ENCODE measurements around the gene IL26.

IL26 gene

DNA sequence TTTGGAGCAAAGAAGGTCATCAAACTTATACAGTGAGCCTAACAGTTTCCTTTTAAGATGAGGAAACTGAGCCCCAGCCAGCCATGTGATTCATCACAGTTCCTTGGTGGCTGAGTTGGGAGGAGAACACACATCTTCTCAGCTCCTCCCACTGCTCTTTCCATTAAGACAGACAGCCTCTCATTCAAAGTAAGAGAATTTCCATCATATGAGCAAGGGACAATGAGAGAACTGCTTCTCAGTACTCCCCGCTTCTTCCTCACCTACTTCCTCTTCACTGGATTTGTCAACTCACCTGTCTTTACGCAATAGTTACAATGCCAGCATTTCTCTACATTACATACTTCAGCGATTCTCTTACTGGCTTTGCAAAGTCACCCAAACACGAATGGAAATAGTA, 68.2 kb downstream of the IL26 start:
- TF ChIP-seq ARNT (IDR thresholded peaks at IDR 0.05): no peak
- TF ChIP-seq HDGF (IDR thresholded peaks at IDR 0.05; ENCODE audit: borderline replicate concordance): no peak
- no peak for TF ChIP-seq FOXM1 (IDR thresholded peaks at IDR 0.05; ENCODE audit: borderline replicate concordance)
- TF ChIP-seq FOXA1 (IDR thresholded peaks at IDR 0.05): no peak
- no peak for TF ChIP-seq NFRKB (IDR thresholded peaks at IDR 0.05)
- no peak for TF ChIP-seq FOXK2 (IDR thresholded peaks at IDR 0.05)
- no peak for TF ChIP-seq LEF1 (IDR thresholded peaks at IDR 0.05; ENCODE audit: borderline replicate concordance)
- TF ChIP-seq ELF4 (IDR thresholded peaks at IDR 0.05): no peak
- no peak for TF ChIP-seq BHLHE40 (IDR thresholded peaks at IDR 0.05; ENCODE audit: borderline replicate concordance)
- no peak for TF ChIP-seq TARDBP (IDR thresholded peaks at IDR 0.05)
- no peak for TF ChIP-seq ZNF384 (IDR thresholded peaks at IDR 0.05)
- TF ChIP-seq SP1 (IDR thresholded peaks at IDR 0.05): no peak
- TF ChIP-seq L3MBTL2 (conservative IDR thresholded peaks at IDR 0.05): no peak
- no peak for TF ChIP-seq SUZ12 (IDR thresholded peaks at IDR 0.05)
- TF ChIP-seq CTBP1 (IDR thresholded peaks at IDR 0.05; ENCODE audit: borderline replicate concordance): no peak
- TF ChIP-seq, protein P1, sequence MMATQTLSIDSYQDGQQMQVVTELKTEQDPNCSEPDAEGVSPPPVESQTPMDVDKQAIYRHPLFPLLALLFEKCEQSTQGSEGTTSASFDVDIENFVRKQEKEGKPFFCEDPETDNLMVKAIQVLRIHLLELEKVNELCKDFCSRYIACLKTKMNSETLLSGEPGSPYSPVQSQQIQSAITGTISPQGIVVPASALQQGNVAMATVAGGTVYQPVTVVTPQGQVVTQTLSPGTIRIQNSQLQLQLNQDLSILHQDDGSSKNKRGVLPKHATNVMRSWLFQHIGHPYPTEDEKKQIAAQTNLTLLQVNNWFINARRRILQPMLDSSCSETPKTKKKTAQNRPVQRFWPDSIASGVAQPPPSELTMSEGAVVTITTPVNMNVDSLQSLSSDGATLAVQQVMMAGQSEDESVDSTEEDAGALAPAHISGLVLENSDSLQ (IDR thresholded peaks at IDR 0.05): no peak
- CTCF ChIA-PET: interaction anchor here (0.6 to 1.7 kb wide), 2 partner anchors 117 to 160 kb away, joined by 3 to 6 read pairs; no protein-coding TSS in a partner anchor
- no peak for DNase-seq (ENCODE audit: extremely low spot score)
- POLR2A ChIA-PET: no interaction called here

DNA sequence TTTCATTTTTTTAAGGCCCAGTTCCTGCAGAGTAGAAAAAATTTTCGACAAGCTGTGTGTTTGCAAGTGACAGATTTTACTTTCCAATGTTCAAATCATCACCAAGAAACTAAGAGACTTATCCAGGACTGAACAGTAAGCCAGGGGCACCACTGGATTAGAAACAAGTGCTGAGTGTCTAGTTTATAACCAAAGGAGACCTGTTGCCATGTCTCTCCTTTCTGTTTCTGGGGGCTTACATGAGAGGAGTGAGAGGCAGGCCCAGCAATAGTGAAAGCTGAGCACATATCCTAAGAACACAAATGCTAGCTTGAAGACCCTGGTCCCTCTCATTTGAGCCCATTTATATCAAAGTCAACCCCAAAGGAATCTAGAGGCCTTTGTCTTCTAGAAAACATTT, 69.0 kb downstream of the IL26 start:
- no peak for TF ChIP-seq ELF4 (IDR thresholded peaks at IDR 0.05)
- TF ChIP-seq LEF1 (IDR thresholded peaks at IDR 0.05; ENCODE audit: borderline replicate concordance): no peak
- no peak for TF ChIP-seq TARDBP (IDR thresholded peaks at IDR 0.05)
- TF ChIP-seq FOXA1 (IDR thresholded peaks at IDR 0.05): no peak
- no peak for TF ChIP-seq NFRKB (IDR thresholded peaks at IDR 0.05)
- no peak for TF ChIP-seq FOXK2 (IDR thresholded peaks at IDR 0.05)
- no peak for TF ChIP-seq ZNF384 (IDR thresholded peaks at IDR 0.05)
- no peak for TF ChIP-seq SUZ12 (IDR thresholded peaks at IDR 0.05)
- no peak for TF ChIP-seq SP1 (IDR thresholded peaks at IDR 0.05)
- no peak for TF ChIP-seq FOXM1 (IDR thresholded peaks at IDR 0.05; ENCODE audit: borderline replicate concordance)
- TF ChIP-seq, protein P1 (IDR thresholded peaks at IDR 0.05): no peak
- no peak for TF ChIP-seq CTBP1 (IDR thresholded peaks at IDR 0.05; ENCODE audit: borderline replicate concordance)
- TF ChIP-seq L3MBTL2 (conservative IDR thresholded peaks at IDR 0.05): no peak
- no peak for TF ChIP-seq HDGF (IDR thresholded peaks at IDR 0.05; ENCODE audit: borderline replicate concordance)
- no peak for DNase-seq (ENCODE audit: extremely low spot score)
- POLR2A ChIA-PET: no interaction called here

DNA sequence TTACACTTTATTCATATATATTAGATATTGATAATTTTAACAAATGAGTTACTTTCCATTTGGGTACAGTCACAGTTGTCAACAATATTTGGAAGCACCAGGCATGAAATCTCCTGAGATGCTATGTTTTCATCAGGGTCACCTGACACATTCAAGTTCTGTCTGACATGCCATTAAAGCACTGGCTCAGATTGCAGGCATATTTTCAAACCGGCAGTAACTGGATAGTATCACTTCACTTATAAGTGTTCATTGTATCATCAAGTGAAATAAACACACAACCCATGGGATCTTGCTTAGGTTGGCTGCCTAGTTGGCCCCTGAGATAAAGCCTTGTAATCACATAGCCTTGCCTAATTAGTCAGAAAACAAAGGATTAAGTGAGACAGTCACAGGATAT, 70.8 kb downstream of the IL26 start:
- CTCF ChIA-PET: no interaction called here
- POLR2A ChIA-PET: no interaction called here
- DNase-seq (ENCODE audit: extremely low spot score): no peak
- TF ChIP-seq FOXA1 (IDR thresholded peaks at IDR 0.05) (no peak), ARNT (IDR thresholded peaks at IDR 0.05) (no peak), SP1 (IDR thresholded peaks at IDR 0.05) (no peak), NFRKB (IDR thresholded peaks at IDR 0.05) (no peak), FOXM1 (IDR thresholded peaks at IDR 0.05; ENCODE audit: borderline replicate concordance) (no peak), FOXK2 (IDR thresholded peaks at IDR 0.05) (no peak), ZNF384 (IDR thresholded peaks at IDR 0.05) (no peak), LEF1 (IDR thresholded peaks at IDR 0.05; ENCODE audit: borderline replicate concordance) (no peak), ELF4 (IDR thresholded peaks at IDR 0.05) (no peak), HDGF (IDR thresholded peaks at IDR 0.05; ENCODE audit: borderline replicate concordance) (no peak), L3MBTL2 (conservative IDR thresholded peaks at IDR 0.05) (no peak), BHLHE40 (IDR thresholded peaks at IDR 0.05; ENCODE audit: borderline replicate concordance) (no peak), CTBP1 (IDR thresholded peaks at IDR 0.05; ENCODE audit: borderline replicate concordance) (no peak), TARDBP (IDR thresholded peaks at IDR 0.05) (no peak)

More for the DNA sequence above, 69.0 kb downstream of the IL26 start:
- CTCF ChIA-PET: interaction anchor here (1.7 kb wide), 1 partner anchor 116 kb away, joined by 6 read pairs; no protein-coding TSS in a partner anchor

All from HEK293T (cell line).